BLaER1 treated with 17β-estradiol and CSF1 and Interleukin-3, amounts not matched to agents 10 nM and 100 nM (cell line): ENCODE measurements around the gene ZNF444.
"Not testable (repeated sequence)": the region's sequence is repeated elsewhere in the genome, so short reads cannot be mapped to it uniquely, and the experiment has no call there.

Experiments
- H3K27ac ChIP-seq, 11 experiments: shearing (Covaris generic); formaldehyde crosslinking; 2 replicates each; pipeline ENCODE4 v1.8.1; 2022
- H3K27me3 ChIP-seq, 11 experiments: shearing (Covaris generic); formaldehyde crosslinking; 2 replicates each; pipeline ENCODE4 v1.8.1; 2022
- H3K36me3 ChIP-seq, 11 experiments: shearing (Covaris generic); formaldehyde crosslinking; 2 replicates each; pipeline ENCODE4 v1.8.1; 2022
- H3K4me1 ChIP-seq, 10 experiments: shearing (Covaris generic); formaldehyde crosslinking; 2 replicates each; pipeline ENCODE4 v1.8.1; 2022
- H3K4me2 ChIP-seq, 11 experiments: shearing (Covaris generic); formaldehyde crosslinking; 2 replicates each; pipeline ENCODE4 v1.8.1; 2022
- H3K4me3 ChIP-seq, 10 experiments: shearing (Covaris generic); formaldehyde crosslinking; 2 replicates each; pipeline ENCODE4 v1.8.1; 2022
- H3K9ac ChIP-seq, 11 experiments: shearing (Covaris generic); formaldehyde crosslinking; 2 replicates each; pipeline ENCODE4 v1.8.1; 2022
- H3K9me3 ChIP-seq, 11 experiments: shearing (Covaris generic); formaldehyde crosslinking; replicated peaks in 1 of 11; 2 replicates each; pipeline ENCODE4 v1.8.1; 2022
- H4K20me1 ChIP-seq, 11 experiments: shearing (Covaris generic); formaldehyde crosslinking; 2 replicates each; pipeline ENCODE4 v1.8.1; 2022
- Cebpa-rat ChIP-seq, 11 experiments: shearing (Covaris generic); IDR thresholded peaks; 2 replicates each; pipeline ENCODE4 v1.8.1; 2022

The ZNF444 gene

GRCh38 chr19:56140583-56141416 is at the start of gene ZNF444:
TSS of gene ZNF444 (plus strand) at chr19:56141287. CDS start at chr19:56146912, 5,625 bp downstream.
- Histone ChIP-seq H3K9me3 (no peaks in the 10 kb centered on the region), H4K20me1 (peaks cover 0 to 38% (median 13%) of the 10 kb centered on the region in 11 experiments; a peak in 13 of 22 replicates), H3K9ac (peak within 1 kb of the TSS; percentile 63 to 86 (median 79)), H3K4me1 (peaks cover 50 to 82% (median 74%) of the 10 kb centered on the region in 10 experiments), H3K27ac (peak within 1 kb of the TSS; percentile 63 to 89 (median 79)), H3K27me3 (no peaks in the 10 kb centered on the region), H3K4me3 (peak within 1 kb of the TSS; percentile 63 to 77 (median 66)), H3K36me3 (peaks cover 3 to 21% (median 6%) of the 10 kb centered on the region in 11 experiments; a peak in 19 of 22 replicates), H3K4me2 (peak within 1 kb of the TSS; percentile 85 to 97 (median 94))
- no peak for TF ChIP-seq Cebpa-rat (IDR thresholded peaks at IDR 0.05)

- H3K4me1 ChIP-seq = peaks cover 0 to 26% (median 16%) of the 10 kb centered on the region in 10 experiments; a peak in 11 of 20 replicates
- no peak overlapping the region for H3K9ac ChIP-seq
- peak overlapping the region in 2 of 11 experiments; percentile 14 to 18; a peak in 3 of 22 replicates for H3K4me2 ChIP-seq
- no peaks in the 10 kb centered on the region for H3K27me3 ChIP-seq
- H3K4me3 ChIP-seq = no peak overlapping the region
- H3K36me3 ChIP-seq = peaks cover 81 to 97% (median 94%) of the 10 kb centered on the region in 11 experiments
- H4K20me1 ChIP-seq = peaks cover 43 to 98% (median 76%) of the 10 kb centered on the region in 11 experiments
- TF ChIP-seq Cebpa-rat (IDR thresholded peaks at IDR 0.05) = no peak
- peak overlapping the region in 2 of 11 experiments; percentile 23 to 36; a peak in 2 of 22 replicates for H3K27ac ChIP-seq
- H3K9me3 ChIP-seq = peaks cover 0 to 37% (median 24%) of the 10 kb centered on the region in 11 experiments; a peak in 19 of 22 replicates
These were observed 49.1 kb upstream of the ZNF444 start for GRCh38 chr19:56091751-56092546.

GRCh38 chr19:56092685-56093631 is 48.1 kb upstream of the ZNF444 start:
- Histone ChIP-seq H3K9ac (no peak overlapping the region), H3K4me2 (peak overlapping the region in 2 of 11 experiments; percentile 14 to 18; a peak in 1 of 22 replicates), H3K27ac (no peak overlapping the region)

GRCh38 chr19:56094449-56094848 is 46.6 kb upstream of the ZNF444 start:
- Histone ChIP-seq H3K9ac (no peak overlapping the region), H3K9me3 (peaks cover 0 to 37% (median 27%) of the 10 kb centered on the region in 11 experiments; a peak in 19 of 22 replicates), H3K4me3 (no peak overlapping the region), H3K4me2 (no peak overlapping the region), H3K4me1 (peaks cover 0 to 47% (median 30%) of the 10 kb centered on the region in 10 experiments; a peak in 13 of 20 replicates), H3K36me3 (peaks cover 82 to 100% (median 97%) of the 10 kb centered on the region in 11 experiments), H3K27ac (no peak overlapping the region), H4K20me1 (peaks cover 56 to 100% (median 86%) of the 10 kb centered on the region in 11 experiments), H3K27me3 (no peaks in the 10 kb centered on the region)
- TF ChIP-seq Cebpa-rat (IDR thresholded peaks at IDR 0.05) = no peak

More at GRCh38 chr19:56092685-56093631, 48.1 kb upstream of the ZNF444 start:
- Histone ChIP-seq H3K27me3 (no peaks in the 10 kb centered on the region), H3K4me3 (no peak overlapping the region; a peak in 1 of 20 replicates), H4K20me1 (peaks cover 52 to 100% (median 78%) of the 10 kb centered on the region in 11 experiments), H3K9me3 (peaks cover 0 to 37% (median 24%) of the 10 kb centered on the region in 11 experiments; a peak in 19 of 22 replicates), H3K36me3 (peaks cover 84 to 100% (median 98%) of the 10 kb centered on the region in 11 experiments), H3K4me1 (peaks cover 0 to 34% (median 19%) of the 10 kb centered on the region in 10 experiments; a peak in 13 of 20 replicates)
- no peak; a peak in 1 of 22 replicates for TF ChIP-seq Cebpa-rat (IDR thresholded peaks at IDR 0.05)

- Histone ChIP-seq H3K4me2 (no peak overlapping the region), H3K4me3 (no peak overlapping the region), H3K9ac (no peak overlapping the region), H3K36me3 (peaks cover 87 to 100% (median 98%) of the 10 kb centered on the region in 11 experiments), H3K27me3 (no peaks in the 10 kb centered on the region), H4K20me1 (peaks cover 43 to 100% (median 85%) of the 10 kb centered on the region in 11 experiments), H3K27ac (no peak overlapping the region), H3K9me3 (peaks cover 0 to 37% (median 27%) of the 10 kb centered on the region in 11 experiments; a peak in 19 of 22 replicates), H3K4me1 (peaks cover 0 to 38% (median 26%) of the 10 kb centered on the region in 10 experiments; a peak in 14 of 20 replicates)
- TF ChIP-seq Cebpa-rat (IDR thresholded peaks at IDR 0.05) = no peak
These were observed 44.4 kb upstream of the ZNF444 start for GRCh38 chr19:56096665-56097064.

GRCh38 chr19:56097306-56097705 is 43.8 kb upstream of the ZNF444 start:
- H3K4me1 ChIP-seq = peaks cover 0 to 38% (median 26%) of the 10 kb centered on the region in 10 experiments; a peak in 16 of 20 replicates
- peak overlapping the region in 1 of 11 experiments; percentile 36; a peak in 1 of 22 replicates for H3K27ac ChIP-seq

GRCh38 chr19:56097776-56098175 is 43.3 kb upstream of the ZNF444 start:
- H3K9ac ChIP-seq = peak overlapping the region in 2 of 11 experiments; percentile 13 to 27; a peak in 1 of 22 replicates
- peaks cover under 1 to 38% (median 27%) of the 10 kb centered on the region in 10 experiments; a peak in 17 of 20 replicates for H3K4me1 ChIP-seq
- H3K27ac ChIP-seq = peak overlapping the region in 2 of 11 experiments; percentile 14 to 36; a peak in 2 of 22 replicates
- peaks cover 43 to 100% (median 85%) of the 10 kb centered on the region in 11 experiments for H4K20me1 ChIP-seq
- no peak for TF ChIP-seq Cebpa-rat (IDR thresholded peaks at IDR 0.05)
- H3K36me3 ChIP-seq = peaks cover 94 to 100% (median 98%) of the 10 kb centered on the region in 11 experiments
- H3K4me2 ChIP-seq = peak overlapping the region in 7 of 11 experiments; percentile 1 to 68 (median 47); a peak in 10 of 22 replicates
- H3K4me3 ChIP-seq = no peak overlapping the region
- no peaks in the 10 kb centered on the region for H3K27me3 ChIP-seq
- peaks cover 0 to 32% (median 24%) of the 10 kb centered on the region in 11 experiments; a peak in 19 of 22 replicates for H3K9me3 ChIP-seq

More at GRCh38 chr19:56097306-56097705, 43.8 kb upstream of the ZNF444 start:
- H3K36me3 ChIP-seq = peaks cover 93 to 100% (median 99%) of the 10 kb centered on the region in 11 experiments
- H3K9me3 ChIP-seq = peaks cover 0 to 37% (median 27%) of the 10 kb centered on the region in 11 experiments; a peak in 19 of 22 replicates
- H4K20me1 ChIP-seq = peaks cover 43 to 100% (median 85%) of the 10 kb centered on the region in 11 experiments
- H3K27me3 ChIP-seq = no peaks in the 10 kb centered on the region
- peak overlapping the region in 1 of 11 experiments; percentile 27; a peak in 1 of 22 replicates for H3K9ac ChIP-seq
- H3K4me2 ChIP-seq = peak overlapping the region in 5 of 11 experiments; percentile 36 to 68 (median 53); a peak in 7 of 22 replicates
- no peak for TF ChIP-seq Cebpa-rat (IDR thresholded peaks at IDR 0.05)
- no peak overlapping the region for H3K4me3 ChIP-seq

GRCh38 chr19:56098237-56098636 is 42.9 kb upstream of the ZNF444 start:
- H3K27me3 ChIP-seq, H3K4me3 ChIP-seq: not testable (repeated sequence)
- Histone ChIP-seq H3K4me1 (peaks cover 5 to 41% (median 30%) of the 10 kb centered on the region in 10 experiments; a peak in 18 of 20 replicates), H3K27ac (peak overlapping the region in 2 of 11 experiments; percentile 14 to 36; a peak in 2 of 22 replicates), H3K9ac (peak overlapping the region in 2 of 11 experiments; percentile 13 to 27; a peak in 1 of 22 replicates), H3K4me2 (peak overlapping the region in 7 of 11 experiments; percentile 1 to 68 (median 47); a peak in 10 of 22 replicates), H3K36me3 (peaks cover 94 to 100% (median 98%) of the 10 kb centered on the region in 11 experiments), H4K20me1 (peaks cover 48 to 100% (median 85%) of the 10 kb centered on the region in 11 experiments), H3K9me3 (peaks cover 0 to 28% (median 19%) of the 10 kb centered on the region in 11 experiments; a peak in 19 of 22 replicates)
